GM13976 (cell line): ENCODE data around the gene DYNLL2.

ENCODE experiments used
- DNase-seq: peaks from one replicate; pipeline ENCODE4 v3.0.0; 2012; ENCODE audit warnings: low spot score
- CTCF ChIP-seq: IDR thresholded peaks from 2 replicates; pipeline ENCODE4 v1.5.1; 2012; ENCODE audit warnings: borderline replicate concordance, mild to moderate bottlenecking; ENCODE audit not compliant: insufficient read depth; ENCODE audit errors: extremely low read depth, missing control alignments, control extremely low read depth
- in situ Hi-C: fragments of 300-500 bp; cut with MboI; formaldehyde crosslinking; loops from one replicate; pipeline ENCODE4 v1.12.0; 2022; ENCODE audit warnings: low sequenced_read_pairs, mixed read lengths, inconsistent platforms; ENCODE audit not compliant: unreplicated experiment

The DYNLL2 gene

DNA sequence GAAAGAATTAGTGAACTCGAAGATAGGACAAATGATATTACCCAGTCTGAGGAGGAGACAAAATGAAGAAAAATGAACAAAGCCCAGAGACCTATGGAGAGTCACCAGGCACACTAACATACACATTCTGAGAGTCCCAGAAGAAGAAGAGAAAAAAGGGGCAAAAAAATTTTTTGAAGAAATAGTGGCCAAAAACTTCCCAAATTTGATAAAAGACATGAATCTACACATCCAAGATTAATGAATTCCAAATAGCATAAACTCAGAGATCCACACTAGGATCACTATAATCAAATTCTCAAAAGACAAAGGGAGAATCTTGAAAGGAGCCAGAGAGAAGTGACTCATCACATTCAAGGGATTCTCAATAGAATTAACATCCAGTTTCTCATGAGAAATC, 61.6 kb downstream of the DYNLL2 start:
- DNase-seq, result no peak
- no peak for TF ChIP-seq CTCF
- in situ Hi-C loops, result no loop called here
